HepG2 (cell line): ENCODE data around the gene CYP17A1. TPM values are rescaled to one million over a fixed set of nuclear protein-coding genes. Genes with fewer than 3 reads are reported as not detected.
A peak's percentile ranks its signal among the peaks of the same experiment; 100 is the strongest.

Experiments
- ATF1 ChIP-seq: IDR thresholded peaks from 2 replicates; pipeline ENCODE4 v1.6.1; 2016; ENCODE audit warnings: mild to moderate bottlenecking, control low read depth
- CAMTA2 ChIP-seq: sonication (generic); formaldehyde crosslinking; IDR thresholded peaks from 2 replicates; pipeline ENCODE4 v1.4.0; 2020; ENCODE audit warnings: mild to moderate bottlenecking, missing genetic modification reagents, borderline replicate concordance
- HNRNPH1 ChIP-seq: fragments of 200-400 bp; formaldehyde crosslinking; optimal IDR thresholded peaks from 2 replicates; pipeline ENCODE3; 2017; ENCODE audit warnings: mild to moderate bottlenecking, low read depth, low read length
- HOXA3 ChIP-seq: sonication (generic); formaldehyde crosslinking; IDR thresholded peaks from 2 replicates; pipeline ENCODE4 v1.5.0; 2020; ENCODE audit warnings: missing genetic modification reagents
- JUNB ChIP-seq: sonication (generic); formaldehyde crosslinking; IDR thresholded peaks from 2 replicates; pipeline ENCODE4 v1.8.0; 2022; ENCODE audit warnings: missing genetic modification reagents, mild to moderate bottlenecking, borderline replicate concordance
- KLF16 ChIP-seq, 2 experiments: sonication (generic) in 1 of 2; formaldehyde crosslinking in 1 of 2; IDR thresholded peaks; 2 replicates each; pipeline versions ENCODE4 v1.6.1 to v1.8.0; 2016 to 2023; ENCODE audit warnings: missing genetic modification reagents in 2 of 2, missing compliant biosample characterization in 1 of 2
- POLR2G ChIP-seq: fragments of 200-400 bp; formaldehyde crosslinking; IDR thresholded peaks from 2 replicates; pipeline ENCODE4 v1.6.1; 2018; ENCODE audit warnings: mild to moderate bottlenecking, low read depth, low read length, moderate library complexity
- RBM39 ChIP-seq: fragments of 200-400 bp; formaldehyde crosslinking; IDR thresholded peaks from one replicate; pipeline ENCODE4 v1.6.1; 2018; ENCODE audit warnings: antibody characterized with exemption, mild to moderate bottlenecking, low read depth, low read length; ENCODE audit not compliant: poor library complexity, severe bottlenecking
- SRF ChIP-seq: IDR thresholded peaks from 2 replicates; pipeline ENCODE4 v1.6.1; 2011; ENCODE audit warnings: mild to moderate bottlenecking, low read depth, low read length, moderate library complexity
- SRSF9 ChIP-seq: fragments of 200-400 bp; formaldehyde crosslinking; IDR thresholded peaks from 2 replicates; pipeline ENCODE4 v1.6.1; 2018; ENCODE audit warnings: borderline replicate concordance, mild to moderate bottlenecking, low read depth, low read length; ENCODE audit not compliant: insufficient read depth, poor library complexity, severe bottlenecking
- YEATS2 ChIP-seq: sonication (generic); formaldehyde crosslinking; IDR thresholded peaks from 2 replicates; pipeline ENCODE4 v1.4.0; 2020; ENCODE audit warnings: missing genetic modification reagents, borderline replicate concordance
- ZNF607 ChIP-seq: sonication (generic); formaldehyde crosslinking; IDR thresholded peaks from 2 replicates; pipeline ENCODE4 v1.5.1; 2020; ENCODE audit warnings: missing genetic modification reagents, mild to moderate bottlenecking, borderline replicate concordance
- ZNF644 ChIP-seq: IDR thresholded peaks from 2 replicates; pipeline ENCODE4 v1.6.1; 2016; ENCODE audit warnings: low read depth
- polyA plus RNA-seq, 8 experiments: library from polyadenylated mRNA; depleted of rRNA in 3 of 8; stranded (reverse) in 7 of 8; unstranded in 1 of 8; fragments of >200 nt; fragmentation: Illumina TruSeq in 4 of 8; extraction: Trizol in 4 of 8; gene quantifications; 2 replicates each; pipeline versions ENCODE4 v1.2.1 to v1.2.3, GENCODE V29; 2011 to 2016; ENCODE audit warnings: low read depth in 4 of 8, missing spikeins in 1 of 8, mixed read lengths in 1 of 8; ENCODE audit not compliant: insufficient read depth in 1 of 8
- total RNA-seq, 5 experiments: library from RNA; depleted of rRNA; stranded (reverse); fragments of >200 nt; fragmentation: Illumina TruSeq; extraction: Trizol; gene quantifications; 2 replicates each; pipeline ENCODE4 v1.2.3, GENCODE V29; 2016; ENCODE audit warnings: low read depth in 1 of 5
- TF ChIP-seq, protein P1 (sequence below): sonication (generic); formaldehyde crosslinking; conservative IDR thresholded peaks from 2 replicates; pipeline ENCODE4 v1.4.0; 2020; ENCODE audit warnings: missing genetic modification reagents
- TF ChIP-seq, protein P2 (sequence below): sonication (generic); formaldehyde crosslinking; IDR thresholded peaks from 2 replicates; pipeline ENCODE4 v1.4.0; 2020; ENCODE audit warnings: missing genetic modification reagents
- TF ChIP-seq, protein P3 (sequence below): sonication (generic); formaldehyde crosslinking; IDR thresholded peaks from 2 replicates; pipeline ENCODE4 v1.8.0; 2022; ENCODE audit warnings: mild to moderate bottlenecking, missing genetic modification reagents
- TF ChIP-seq, protein P4 (sequence below): sonication (generic); formaldehyde crosslinking; IDR thresholded peaks from 2 replicates; pipeline ENCODE4 v1.4.0; 2020; ENCODE audit warnings: mild to moderate bottlenecking, missing genetic modification reagents

The CYP17A1 gene
- total and polyA plus RNA-seq, 2 of the 13 experiments (the other 11 are each of a cell fraction or from before 2014, with no cell fraction given) = 0.13 to 1.1 TPM

DNA sequence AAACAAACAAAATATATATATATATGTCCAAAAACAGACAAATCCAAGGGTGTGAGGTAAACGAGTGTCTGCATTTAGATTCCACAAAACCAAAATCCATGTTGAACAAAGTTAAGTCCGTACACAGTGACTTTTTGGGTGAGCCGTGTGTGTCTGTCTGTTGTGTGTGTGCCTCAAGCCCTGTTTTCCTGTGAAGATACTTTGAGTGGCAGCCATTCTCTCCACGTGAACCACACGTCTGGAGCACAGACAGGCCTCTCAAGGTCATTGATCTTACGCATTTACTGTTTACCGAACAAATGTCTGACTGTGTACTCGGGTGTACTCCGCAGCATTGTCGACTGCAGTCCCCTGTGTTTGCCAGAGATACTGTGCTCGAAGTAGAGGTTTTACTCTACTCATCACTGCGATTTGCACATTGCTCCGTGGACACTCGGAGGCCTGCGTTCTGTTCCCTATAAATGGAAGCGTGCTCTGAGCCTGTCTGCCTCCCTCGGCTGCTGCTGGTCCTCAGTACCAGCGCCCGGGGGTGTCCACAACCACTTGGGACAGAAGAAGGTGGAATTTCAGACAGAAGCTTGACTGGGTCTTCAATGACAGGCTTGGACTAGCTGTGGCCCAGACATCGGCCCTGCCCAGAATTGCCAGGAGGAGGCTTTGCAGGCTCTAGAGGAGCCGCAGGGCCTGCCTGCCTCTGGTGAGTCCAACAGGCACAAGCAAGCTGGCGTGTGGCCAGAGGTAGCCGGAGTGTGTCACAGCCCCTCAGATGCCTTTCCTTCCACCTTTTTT is 22.1 kb downstream of the CYP17A1 start (continued):
- TF ChIP-seq HOXA3 = peak; percentile 93
- TF ChIP-seq, protein P1, sequence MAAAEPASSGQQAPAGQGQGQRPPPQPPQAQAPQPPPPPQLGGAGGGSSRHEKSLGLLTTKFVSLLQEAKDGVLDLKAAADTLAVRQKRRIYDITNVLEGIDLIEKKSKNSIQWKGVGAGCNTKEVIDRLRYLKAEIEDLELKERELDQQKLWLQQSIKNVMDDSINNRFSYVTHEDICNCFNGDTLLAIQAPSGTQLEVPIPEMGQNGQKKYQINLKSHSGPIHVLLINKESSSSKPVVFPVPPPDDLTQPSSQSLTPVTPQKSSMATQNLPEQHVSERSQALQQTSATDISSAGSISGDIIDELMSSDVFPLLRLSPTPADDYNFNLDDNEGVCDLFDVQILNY (CRISPR knock-in tag) = no peak
- no peak for TF ChIP-seq SRF
- TF ChIP-seq, protein P2, sequence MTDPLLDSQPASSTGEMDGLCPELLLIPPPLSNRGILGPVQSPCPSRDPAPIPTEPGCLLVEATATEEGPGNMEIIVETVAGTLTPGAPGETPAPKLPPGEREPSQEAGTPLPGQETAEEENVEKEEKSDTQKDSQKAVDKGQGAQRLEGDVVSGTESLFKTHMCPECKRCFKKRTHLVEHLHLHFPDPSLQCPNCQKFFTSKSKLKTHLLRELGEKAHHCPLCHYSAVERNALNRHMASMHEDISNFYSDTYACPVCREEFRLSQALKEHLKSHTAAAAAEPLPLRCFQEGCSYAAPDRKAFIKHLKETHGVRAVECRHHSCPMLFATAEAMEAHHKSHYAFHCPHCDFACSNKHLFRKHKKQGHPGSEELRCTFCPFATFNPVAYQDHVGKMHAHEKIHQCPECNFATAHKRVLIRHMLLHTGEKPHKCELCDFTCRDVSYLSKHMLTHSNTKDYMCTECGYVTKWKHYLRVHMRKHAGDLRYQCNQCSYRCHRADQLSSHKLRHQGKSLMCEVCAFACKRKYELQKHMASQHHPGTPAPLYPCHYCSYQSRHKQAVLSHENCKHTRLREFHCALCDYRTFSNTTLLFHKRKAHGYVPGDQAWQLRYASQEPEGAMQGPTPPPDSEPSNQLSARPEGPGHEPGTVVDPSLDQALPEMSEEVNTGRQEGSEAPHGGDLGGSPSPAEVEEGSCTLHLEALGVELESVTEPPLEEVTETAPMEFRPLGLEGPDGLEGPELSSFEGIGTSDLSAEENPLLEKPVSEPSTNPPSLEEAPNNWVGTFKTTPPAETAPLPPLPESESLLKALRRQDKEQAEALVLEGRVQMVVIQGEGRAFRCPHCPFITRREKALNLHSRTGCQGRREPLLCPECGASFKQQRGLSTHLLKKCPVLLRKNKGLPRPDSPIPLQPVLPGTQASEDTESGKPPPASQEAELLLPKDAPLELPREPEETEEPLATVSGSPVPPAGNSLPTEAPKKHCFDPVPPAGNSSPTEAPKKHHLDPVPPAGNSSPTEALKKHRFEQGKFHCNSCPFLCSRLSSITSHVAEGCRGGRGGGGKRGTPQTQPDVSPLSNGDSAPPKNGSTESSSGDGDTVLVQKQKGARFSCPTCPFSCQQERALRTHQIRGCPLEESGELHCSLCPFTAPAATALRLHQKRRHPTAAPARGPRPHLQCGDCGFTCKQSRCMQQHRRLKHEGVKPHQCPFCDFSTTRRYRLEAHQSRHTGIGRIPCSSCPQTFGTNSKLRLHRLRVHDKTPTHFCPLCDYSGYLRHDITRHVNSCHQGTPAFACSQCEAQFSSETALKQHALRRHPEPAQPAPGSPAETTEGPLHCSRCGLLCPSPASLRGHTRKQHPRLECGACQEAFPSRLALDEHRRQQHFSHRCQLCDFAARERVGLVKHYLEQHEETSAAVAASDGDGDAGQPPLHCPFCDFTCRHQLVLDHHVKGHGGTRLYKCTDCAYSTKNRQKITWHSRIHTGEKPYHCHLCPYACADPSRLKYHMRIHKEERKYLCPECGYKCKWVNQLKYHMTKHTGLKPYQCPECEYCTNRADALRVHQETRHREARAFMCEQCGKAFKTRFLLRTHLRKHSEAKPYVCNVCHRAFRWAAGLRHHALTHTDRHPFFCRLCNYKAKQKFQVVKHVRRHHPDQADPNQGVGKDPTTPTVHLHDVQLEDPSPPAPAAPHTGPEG (CRISPR knock-in tag) = no peak
- no peak for TF ChIP-seq SRSF9
- peak; percentile 46; the same call in 1 of the 2 replicates for TF ChIP-seq ZNF607 (CRISPR knock-in tag)
- TF ChIP-seq ATF1 (CRISPR knock-in tag) = peak; percentile 67
- TF ChIP-seq KLF16 (CRISPR knock-in tag; IDR thresholded peaks at IDR 0.05) = peak in 1 of 2 experiments; percentile 86; a peak in 2 of 4 replicates
- 0 out of 2 replicates have a peak, but pooled peaks have one; percentile 17 for TF ChIP-seq POLR2G
- TF ChIP-seq, protein P3, sequence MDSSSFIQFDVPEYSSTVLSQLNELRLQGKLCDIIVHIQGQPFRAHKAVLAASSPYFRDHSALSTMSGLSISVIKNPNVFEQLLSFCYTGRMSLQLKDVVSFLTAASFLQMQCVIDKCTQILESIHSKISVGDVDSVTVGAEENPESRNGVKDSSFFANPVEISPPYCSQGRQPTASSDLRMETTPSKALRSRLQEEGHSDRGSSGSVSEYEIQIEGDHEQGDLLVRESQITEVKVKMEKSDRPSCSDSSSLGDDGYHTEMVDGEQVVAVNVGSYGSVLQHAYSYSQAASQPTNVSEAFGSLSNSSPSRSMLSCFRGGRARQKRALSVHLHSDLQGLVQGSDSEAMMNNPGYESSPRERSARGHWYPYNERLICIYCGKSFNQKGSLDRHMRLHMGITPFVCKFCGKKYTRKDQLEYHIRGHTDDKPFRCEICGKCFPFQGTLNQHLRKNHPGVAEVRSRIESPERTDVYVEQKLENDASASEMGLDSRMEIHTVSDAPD (CRISPR knock-in tag) = no peak
- peak; percentile 54; the same call in 1 of the 2 replicates for TF ChIP-seq JUNB (CRISPR knock-in tag)
- peak; percentile 57; the same call in 1 of the 2 replicates for TF ChIP-seq YEATS2 (CRISPR knock-in tag)
- TF ChIP-seq, protein P4, sequence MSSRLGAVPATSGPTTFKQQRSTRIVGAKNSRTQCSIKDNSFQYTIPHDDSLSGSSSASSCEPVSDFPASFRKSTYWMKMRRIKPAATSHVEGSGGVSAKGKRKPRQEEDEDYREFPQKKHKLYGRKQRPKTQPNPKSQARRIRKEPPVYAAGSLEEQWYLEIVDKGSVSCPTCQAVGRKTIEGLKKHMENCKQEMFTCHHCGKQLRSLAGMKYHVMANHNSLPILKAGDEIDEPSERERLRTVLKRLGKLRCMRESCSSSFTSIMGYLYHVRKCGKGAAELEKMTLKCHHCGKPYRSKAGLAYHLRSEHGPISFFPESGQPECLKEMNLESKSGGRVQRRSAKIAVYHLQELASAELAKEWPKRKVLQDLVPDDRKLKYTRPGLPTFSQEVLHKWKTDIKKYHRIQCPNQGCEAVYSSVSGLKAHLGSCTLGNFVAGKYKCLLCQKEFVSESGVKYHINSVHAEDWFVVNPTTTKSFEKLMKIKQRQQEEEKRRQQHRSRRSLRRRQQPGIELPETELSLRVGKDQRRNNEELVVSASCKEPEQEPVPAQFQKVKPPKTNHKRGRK (CRISPR knock-in tag) = no peak
- TF ChIP-seq RBM39 = no peak
- no peak for TF ChIP-seq CAMTA2 (CRISPR knock-in tag)
- TF ChIP-seq ZNF644 = no peak
- no peak for TF ChIP-seq HNRNPH1
